Lung (tissue), 12 donors: ENCODE data around the gene ATXN10. TPM values are rescaled to one million over a fixed set of nuclear protein-coding genes. Genes with fewer than 3 reads are reported as not detected.

Experiments
- ATAC-seq: fragments of 200-7000 bp; cut with Tn5 transposase; one replicate; pipeline ENCODE4 v1.9.1; 2020; ENCODE audit warnings: moderate number of reproducible peaks; ENCODE audit not compliant: insufficient read depth, low FRiP score
- DNase-seq, 3 donors: peaks; one replicate each; pipeline ENCODE4 v3.0.0-alpha.2; 2013 to 2017
- H3K27ac ChIP-seq, 2 donors: one replicate each; pipeline ENCODE4 v1.5.1; 2013; ENCODE audit warnings: mild to moderate bottlenecking in 2 of 2, moderate library complexity in 2 of 2, control low read depth in 1 of 2, inconsistent platforms in 1 of 2, low read depth in 1 of 2, low read length in 1 of 2
- H3K27me3 ChIP-seq, 3 donors: one replicate each; pipeline ENCODE4 v1.5.1; 2013; ENCODE audit warnings: low read length in 2 of 3; ENCODE audit not compliant: control insufficient read depth in 3 of 3, insufficient read depth in 3 of 3
- H3K36me3 ChIP-seq, 4 donors: one replicate each; pipeline ENCODE4 v1.5.1; 2013; ENCODE audit warnings: low read length in 4 of 4, mild to moderate bottlenecking in 1 of 4, moderate library complexity in 1 of 4; ENCODE audit not compliant: control insufficient read depth in 4 of 4, insufficient read depth in 4 of 4
- H3K4me1 ChIP-seq, 5 donors: one replicate each; pipeline ENCODE4 v1.5.1; 2013; ENCODE audit warnings: low read length in 5 of 5, mild to moderate bottlenecking in 2 of 5, moderate library complexity in 1 of 5; ENCODE audit not compliant: control insufficient read depth in 5 of 5, insufficient read depth in 5 of 5
- H3K4me3 ChIP-seq: one replicate; pipeline ENCODE4 v1.5.1; 2013; ENCODE audit warnings: mild to moderate bottlenecking, control low read depth, moderate library complexity
- H3K9ac ChIP-seq, 2 donors: one replicate each; pipeline ENCODE4 v1.5.1; 2013; ENCODE audit warnings: low read length in 2 of 2, control low read depth in 1 of 2; ENCODE audit not compliant: insufficient read depth in 1 of 2
- H3K9me3 ChIP-seq, 4 donors: one replicate each; pipeline ENCODE4 v1.5.1; 2013; ENCODE audit warnings: low read length in 3 of 4, mild to moderate bottlenecking in 1 of 4, moderate library complexity in 1 of 4; ENCODE audit not compliant: control insufficient read depth in 4 of 4, insufficient read depth in 3 of 4
- WGBS, 2 donors: extraction: QIAGEN DNeasy Blood & Tissue Kit; methylation state at CpG; one replicate each; pipeline ENCODE4 v1.1.7; 2013; 5-methylcytosine and 5-hydroxymethylcytosine counted together
- polyA plus RNA-seq, 2 donors: library from polyadenylated mRNA; stranded (reverse); fragments of 200-250 nt; gene quantifications; one replicate each; pipeline ENCODE4 v1.2.1, GENCODE V29; 2013
- total RNA-seq, 2 donors: library from RNA; depleted of rRNA in 1 of 2; stranded (reverse); fragments of >200 nt in 1 of 2; gene quantifications; one replicate each; pipeline ENCODE4 v1.2.1, GENCODE V29; 2014 to 2021
- TF ChIP-seq, protein P1 (sequence below): IDR thresholded peaks from 2 replicates; pipeline ENCODE4 v1.5.1; 2012; ENCODE audit warnings: mild to moderate bottlenecking; ENCODE audit errors: control extremely low read depth, extremely low read depth
- donor health status: control.
- donor health status: control.
- donor health status: Bipolar disorder and iron deficiency.
- donor health status: healthy.
- donor health status: DM: yes; HTN: yes; CAD: no.

Gene ATXN10
- total and polyA plus RNA-seq, 4 donors = 41.9 to 164 (median 92.2) TPM

GRCh38 chr22:45640291-45640940 is 31.2 kb upstream of the ATXN10 start:
- TF ChIP-seq, protein P1, sequence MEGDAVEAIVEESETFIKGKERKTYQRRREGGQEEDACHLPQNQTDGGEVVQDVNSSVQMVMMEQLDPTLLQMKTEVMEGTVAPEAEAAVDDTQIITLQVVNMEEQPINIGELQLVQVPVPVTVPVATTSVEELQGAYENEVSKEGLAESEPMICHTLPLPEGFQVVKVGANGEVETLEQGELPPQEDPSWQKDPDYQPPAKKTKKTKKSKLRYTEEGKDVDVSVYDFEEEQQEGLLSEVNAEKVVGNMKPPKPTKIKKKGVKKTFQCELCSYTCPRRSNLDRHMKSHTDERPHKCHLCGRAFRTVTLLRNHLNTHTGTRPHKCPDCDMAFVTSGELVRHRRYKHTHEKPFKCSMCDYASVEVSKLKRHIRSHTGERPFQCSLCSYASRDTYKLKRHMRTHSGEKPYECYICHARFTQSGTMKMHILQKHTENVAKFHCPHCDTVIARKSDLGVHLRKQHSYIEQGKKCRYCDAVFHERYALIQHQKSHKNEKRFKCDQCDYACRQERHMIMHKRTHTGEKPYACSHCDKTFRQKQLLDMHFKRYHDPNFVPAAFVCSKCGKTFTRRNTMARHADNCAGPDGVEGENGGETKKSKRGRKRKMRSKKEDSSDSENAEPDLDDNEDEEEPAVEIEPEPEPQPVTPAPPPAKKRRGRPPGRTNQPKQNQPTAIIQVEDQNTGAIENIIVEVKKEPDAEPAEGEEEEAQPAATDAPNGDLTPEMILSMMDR = no peak
- H3K36me3 ChIP-seq = no peaks in the 10 kb centered on the region
- WGBS, 2 donors = 78 to 79% methylated on average over 7 of the region's 7 CpGs
- peaks cover 0 to 6% (median 2%) of the 10 kb centered on the region in 3 donors for H3K27me3 ChIP-seq
- no peak overlapping the region for H3K27ac ChIP-seq
- H3K4me1 ChIP-seq = peaks cover 0 to 10% (median 2%) of the 10 kb centered on the region in 5 donors
- no peak overlapping the region for H3K9ac ChIP-seq
- H3K9me3 ChIP-seq = no peaks in the 10 kb centered on the region
- no peak overlapping the region for H3K4me3 ChIP-seq
- DNase-seq = no peak
- ATAC-seq = no peak

- peaks cover 0 to 10% (median 3%) of the 10 kb centered on the region in 5 donors for H3K4me1 ChIP-seq
- H3K9ac ChIP-seq = no peak overlapping the region
- 89 to 95% methylated on average over 24 of the region's 24 CpGs for WGBS, 2 donors
- H3K27me3 ChIP-seq = peaks cover 0 to 6% (median 2%) of the 10 kb centered on the region in 3 donors
- no peaks in the 10 kb centered on the region for H3K36me3 ChIP-seq
- H3K9me3 ChIP-seq = no peaks in the 10 kb centered on the region
- TF ChIP-seq, protein P1 = no peak
- H3K27ac ChIP-seq = no peak overlapping the region
- H3K4me3 ChIP-seq = no peak overlapping the region
- ATAC-seq (no peak), DNase-seq (no peak)
Observed at GRCh38 chr22:45640941-45641621, 30.6 kb upstream of the ATXN10 start.

GRCh38 chr22:45642986-45643385 is 28.6 kb upstream of the ATXN10 start:
- no peaks in the 10 kb centered on the region for H3K9me3 ChIP-seq
- ATAC-seq = no peak
- H3K27me3 ChIP-seq = peaks cover 0 to 6% (median 2%) of the 10 kb centered on the region in 3 donors

More at GRCh38 chr22:45642986-45643385, 28.6 kb upstream of the ATXN10 start:
- Histone ChIP-seq H3K27ac (no peak overlapping the region), H3K36me3 (peaks cover 0 to 2% (median 0%) of the 10 kb centered on the region in 4 donors), H3K4me1 (peaks cover 0 to 10% (median 3%) of the 10 kb centered on the region in 5 donors), H3K4me3 (no peak overlapping the region), H3K9ac (no peak overlapping the region)
- no peak for DNase-seq
- TF ChIP-seq, protein P1 = no peak
- 27 to 38% methylated on average over 2 of the region's 2 CpGs for WGBS, 2 donors
